ENCODE results near the gene PDLIM1.
A peak's percentile ranks its signal among the peaks of the same experiment; 100 is the strongest.

The PDLIM1 gene

DNA sequence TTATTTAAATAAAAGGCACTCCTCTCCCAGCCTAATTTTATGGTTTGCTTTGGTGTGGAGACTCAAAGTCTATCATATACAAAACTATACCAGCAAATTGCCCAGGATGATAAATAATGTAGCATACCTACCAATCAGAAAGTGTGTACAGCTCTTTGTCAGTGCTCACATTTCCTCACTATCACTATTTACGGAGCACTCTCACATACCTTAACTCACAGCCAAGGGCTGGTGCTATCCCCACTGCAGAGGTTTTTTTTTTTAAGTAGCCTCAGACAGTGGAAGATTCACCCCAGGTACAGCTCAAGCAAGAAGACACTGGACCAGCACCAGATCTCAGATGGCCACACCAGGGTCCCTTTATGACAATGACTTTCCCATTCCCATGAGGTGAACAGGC lies 2.5 kb downstream of the PDLIM1 start:
- DNase-seq, result no peak

DNA sequence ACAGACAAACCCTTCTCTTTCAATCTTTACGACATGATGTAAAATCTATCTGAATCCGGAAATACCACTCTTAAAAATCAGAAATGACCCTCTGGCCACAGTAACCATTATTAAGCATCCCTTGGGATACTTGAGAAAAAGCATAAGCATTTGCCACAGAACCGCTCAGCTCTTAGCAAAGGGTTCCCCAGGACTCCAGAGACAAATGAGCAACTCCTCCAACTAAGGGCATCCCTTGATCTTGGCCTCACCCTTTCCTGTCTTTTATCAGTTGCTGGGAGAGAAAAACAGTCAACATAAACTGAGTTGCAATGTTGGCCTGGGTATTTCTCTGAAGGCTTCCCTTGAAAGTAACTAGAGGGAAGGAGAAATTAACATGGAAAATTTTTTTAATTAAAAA lies 3.5 kb downstream of the PDLIM1 start:
- no peak for DNase-seq

- no peak for DNase-seq
Measured at GRCh38 chr10:95286707-95287106, 4.1 kb downstream of the PDLIM1 start.

DNA sequence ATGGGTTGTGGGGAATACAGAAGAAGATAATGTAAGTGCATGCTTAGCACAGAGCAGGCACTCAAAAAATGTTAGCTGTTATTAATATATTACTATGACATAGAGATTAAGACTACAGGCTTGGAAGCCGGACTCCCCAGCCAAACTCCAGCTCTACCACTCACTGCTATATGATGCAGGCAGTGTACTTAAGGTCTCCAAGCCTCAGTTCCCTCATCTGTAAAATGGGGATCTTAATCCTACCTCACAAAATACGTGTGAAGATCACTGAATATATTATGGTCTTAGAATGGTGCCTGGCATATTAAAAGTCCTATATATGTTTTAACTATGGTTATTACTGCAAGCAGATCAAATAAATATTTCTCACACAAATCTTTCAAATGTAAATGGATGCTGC lies 5.2 kb downstream of the PDLIM1 start:
- no peak for DNase-seq

- no peak for DNase-seq
Measured at GRCh38 chr10:95284807-95285206, 6.0 kb downstream of the PDLIM1 start.

- no peak for DNase-seq
Measured at GRCh38 chr10:95282107-95282506, 8.7 kb downstream of the PDLIM1 start.

GRCh38 chr10:95281206-95281605 lies 9.6 kb downstream of the PDLIM1 start:
- DNase-seq, result no peak

DNA sequence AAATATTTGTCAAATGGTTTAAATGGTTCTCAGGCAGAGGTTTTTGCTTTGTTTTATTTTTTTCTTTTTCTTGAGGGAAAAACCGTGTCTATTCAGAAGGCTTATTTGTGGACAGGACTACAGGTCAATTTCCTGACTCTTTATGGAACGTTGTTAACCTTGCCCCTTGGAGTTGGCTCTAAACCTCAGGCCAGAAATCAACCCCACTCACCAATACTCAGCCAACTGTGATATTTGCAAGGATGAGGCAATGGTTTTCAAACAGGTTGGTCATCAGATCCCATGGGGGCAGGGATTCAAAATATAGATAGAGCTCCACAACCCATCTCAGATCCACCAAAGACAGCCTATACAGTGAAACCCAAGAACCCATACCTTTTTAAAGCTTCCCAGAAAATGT lies 10.2 kb downstream of the PDLIM1 start:
- DNase-seq, result no peak

- DNase-seq, result no peak
Measured at GRCh38 chr10:95279042-95279820, 11.6 kb downstream of the PDLIM1 start.

GRCh38 chr10:95278061-95278988 lies 12.5 kb downstream of the PDLIM1 start:
- DNase-seq, result no peak

GRCh38 chr10:95277614-95278013 lies 13.2 kb downstream of the PDLIM1 start:
- DNase-seq, result no peak

GRCh38 chr10:95277201-95277570 lies 13.6 kb downstream of the PDLIM1 start:
- DNase-seq, result peak in 1 of 2 experiments; percentile 1

- DNase-seq, result no peak
Measured at GRCh38 chr10:95276367-95277200, 14.2 kb downstream of the PDLIM1 start.

- DNase-seq, result no peak
Measured at GRCh38 chr10:95275726-95276366, 15.0 kb downstream of the PDLIM1 start.

DNA sequence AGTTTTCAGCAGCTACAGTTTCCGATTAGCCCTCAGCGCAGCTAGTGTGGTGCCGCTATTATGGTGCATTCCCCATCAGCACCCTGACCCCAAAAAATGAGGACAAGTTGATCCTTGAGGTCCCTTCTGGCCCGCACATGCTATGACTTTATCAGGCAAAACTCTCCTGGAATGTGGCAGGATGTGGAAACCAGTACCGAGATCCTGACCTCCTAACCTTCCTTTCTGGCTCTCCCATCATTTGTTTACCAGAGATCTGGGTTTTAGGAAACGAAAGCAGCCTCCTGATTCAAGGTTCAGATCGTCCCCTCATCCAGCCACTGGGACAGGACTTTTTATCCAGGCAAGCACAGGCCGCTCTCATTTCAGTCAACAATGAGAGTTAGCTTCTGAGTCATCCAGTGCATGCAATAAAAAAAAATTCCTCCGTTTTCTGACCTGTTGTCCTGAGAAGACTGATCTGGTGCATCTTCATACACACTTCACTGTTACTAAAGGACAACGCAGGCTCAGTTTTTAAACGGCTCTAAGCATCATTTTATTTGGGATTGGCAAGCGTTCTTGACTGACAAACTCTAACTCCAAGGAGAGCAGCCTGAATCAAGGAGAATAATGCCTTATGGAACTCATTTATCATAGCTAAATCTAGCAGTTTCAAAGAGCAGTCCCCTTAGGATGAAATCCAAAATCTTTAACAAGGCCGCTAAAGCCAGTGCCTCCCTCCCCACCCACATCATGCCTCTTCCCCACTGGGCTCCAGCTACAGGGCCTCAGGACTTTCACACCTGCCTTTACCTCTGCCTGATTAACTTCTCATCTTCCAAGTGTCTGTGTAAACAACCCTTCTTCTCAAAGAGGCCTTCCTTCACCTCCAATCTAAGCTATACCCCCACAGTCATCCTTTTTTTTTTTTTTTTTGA lies 17.1 kb downstream of the PDLIM1 start:
- DNase-seq, result no peak

DNA sequence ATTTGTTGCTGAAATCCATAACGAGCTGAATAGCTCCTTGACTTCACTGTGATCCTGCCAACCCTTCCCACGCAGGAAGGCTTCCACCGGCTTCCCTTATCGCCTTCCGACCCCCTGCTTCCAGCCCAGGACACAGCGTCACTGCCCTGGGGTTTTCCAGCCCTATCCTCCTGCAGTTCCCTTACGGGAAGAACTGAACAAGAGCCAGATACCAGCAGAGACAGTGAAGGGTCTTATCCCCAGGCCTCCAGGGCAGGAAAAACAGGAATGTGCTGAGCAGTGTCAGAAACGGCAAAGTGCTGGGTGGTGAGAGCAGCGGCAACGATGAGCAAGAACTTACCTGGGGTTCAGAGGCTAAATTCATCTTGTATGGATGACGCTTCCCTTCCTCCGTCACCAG lies 22.4 kb downstream of the PDLIM1 start:
- no peak for DNase-seq

DNA sequence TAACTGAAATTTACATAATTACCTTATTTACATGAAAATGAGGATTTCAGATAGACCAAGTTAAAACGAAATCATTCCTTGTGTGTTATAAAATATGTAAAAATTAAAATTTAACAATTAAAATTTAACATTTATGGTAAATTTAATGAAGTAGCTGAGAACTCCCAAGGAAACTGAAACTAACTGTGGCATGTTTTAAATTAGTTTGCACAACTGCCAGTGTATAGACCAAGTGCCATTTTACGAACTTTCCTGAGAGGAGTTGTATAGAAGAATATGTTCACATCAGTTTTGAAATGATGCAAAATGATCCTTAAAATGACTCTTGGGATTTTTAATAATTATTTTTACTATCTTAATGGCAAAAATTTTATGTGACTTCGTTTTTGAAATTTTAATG lies 23.6 kb downstream of the PDLIM1 start:
- DNase-seq, result no peak

- DNase-seq, result no peak
Measured at GRCh38 chr10:95266674-95267095, 24.1 kb downstream of the PDLIM1 start.

- no peak for DNase-seq
Measured at GRCh38 chr10:95265572-95265971, 25.2 kb downstream of the PDLIM1 start.

- DNase-seq, result no peak
Measured at GRCh38 chr10:95264227-95265051, 26.4 kb downstream of the PDLIM1 start.

- DNase-seq, result no peak
Measured at GRCh38 chr10:95263864-95264226, 27.0 kb downstream of the PDLIM1 start.
